ENCODE data around the gene ANKRD7.

Gene ANKRD7

GRCh38 chr7:118224521-118224920 lies at the start of gene ANKRD7:
ANKRD7 (plus strand) TSS chr7:118224704; CDS start chr7:118224831, 127 bp downstream.
- no peak for DNase-seq

GRCh38 chr7:118175740-118176139 lies 48.8 kb upstream of the ANKRD7 start:
- DNase-seq, result no peak

- DNase-seq, result no peak
Observed at GRCh38 chr7:118179191-118179590, 45.3 kb upstream of the ANKRD7 start.

GRCh38 chr7:118182593-118183427 lies 41.7 kb upstream of the ANKRD7 start:
- peak; percentile 27 for DNase-seq

- DNase-seq, result no peak
Observed at GRCh38 chr7:118183428-118183785, 41.1 kb upstream of the ANKRD7 start.

GRCh38 chr7:118183786-118184564 lies 40.5 kb upstream of the ANKRD7 start, which contains the start of gene LSM8:
LSM8 (plus strand) TSS chr7:118184164; CDS start chr7:118184224, 60 bp downstream.
- peak; percentile 98 for DNase-seq

- DNase-seq, result no peak
Observed at GRCh38 chr7:118184565-118184940, 40.0 kb upstream of the ANKRD7 start.

- DNase-seq, result no peak
Observed at GRCh38 chr7:118185163-118185860, 39.2 kb upstream of the ANKRD7 start.

GRCh38 chr7:118186501-118186900 lies 38.0 kb upstream of the ANKRD7 start:
- DNase-seq, result no peak

- no peak for DNase-seq
Observed at GRCh38 chr7:118194571-118194970, 29.9 kb upstream of the ANKRD7 start.

GRCh38 chr7:118195837-118196474 lies 28.5 kb upstream of the ANKRD7 start:
- DNase-seq, result peak; percentile 72

- no peak for DNase-seq
Observed at GRCh38 chr7:118202061-118202460, 22.4 kb upstream of the ANKRD7 start.

- DNase-seq, result peak; percentile 75
Observed at GRCh38 chr7:118214051-118214832, 10.3 kb upstream of the ANKRD7 start.

- DNase-seq, result no peak
Observed at GRCh38 chr7:118214833-118215182, 9.7 kb upstream of the ANKRD7 start.

GRCh38 chr7:118217210-118217619 lies 7.3 kb upstream of the ANKRD7 start:
- no peak for DNase-seq

GRCh38 chr7:118218413-118219156 lies 5.9 kb upstream of the ANKRD7 start:
- no peak for DNase-seq

- no peak for DNase-seq
Observed at GRCh38 chr7:118219157-118219512, 5.4 kb upstream of the ANKRD7 start.

- no peak for DNase-seq
Observed at GRCh38 chr7:118220583-118220982, 3.9 kb upstream of the ANKRD7 start.

- DNase-seq, result no peak
Observed at GRCh38 chr7:118222591-118222990, 1.9 kb upstream of the ANKRD7 start.

- no peak for DNase-seq
Observed at GRCh38 chr7:118232837-118233236, 8.3 kb downstream of the ANKRD7 start.

GRCh38 chr7:118233799-118234198 lies 9.3 kb downstream of the ANKRD7 start:
- no peak for DNase-seq

Measured in CD4-positive, alpha-beta T cell treated with Interleukin-17A for 4 hours (primary cell).